Measurements from ENCODE around the gene DPF3. TPM values are rescaled to one million over a fixed set of nuclear protein-coding genes. Genes with fewer than 3 reads are reported as not detected.

DPF3 gene
- total RNA-seq, 2 experiments from 2014 or later, result 0.27 to 0.31 TPM

GRCh38 chr14:72625689-72626088 is 268.2 kb downstream of the DPF3 start:
- ATAC-seq (ENCODE audit: poor library complexity) (no peak), DNase-seq (no peak)
- no peak for TF ChIP-seq CTCF (IDR thresholded peaks at IDR 0.05)
- Mint-ChIP-seq H3K36me3 (ENCODE audit: low read depth) (no peaks in the 10 kb centered on the region), H3K9me3 (peaks cover 4% of the 10 kb centered on the region), H3K4me1 (ENCODE audit: low read depth) (no peaks in the 10 kb centered on the region), H3K27me3 (peaks cover 4% of the 10 kb centered on the region), H3K27ac (no peak overlapping the region), H3K4me3 (no peak overlapping the region)
- Histone ChIP-seq H3K36me3 (ENCODE audit: insufficient read depth, low read length) (no peaks in the 10 kb centered on the region), H3K4me1 (ENCODE audit: insufficient read depth, low read length) (no peaks in the 10 kb centered on the region), H3K4me3 (ENCODE audit: low read length) (no peak overlapping the region), H3K27ac (ENCODE audit: low read depth in 1 of 2, low read length in 2 of 2) (no peak overlapping the region), H3K9me3 (ENCODE audit: control insufficient read depth in 1 of 2, insufficient read depth in 1 of 2, low read length in 2 of 2) (no peaks in the 10 kb centered on the region), H3K27me3 (ENCODE audit: control insufficient read depth in 1 of 2, insufficient read depth in 2 of 2, low read length in 2 of 2) (no peaks in the 10 kb centered on the region)
- intact Hi-C loops (cut with DNase I, micrococcal nuclease), result no loop called here
- ChIA-PET POLR2A (no interaction called here), CTCF (no interaction called here)

DNA sequence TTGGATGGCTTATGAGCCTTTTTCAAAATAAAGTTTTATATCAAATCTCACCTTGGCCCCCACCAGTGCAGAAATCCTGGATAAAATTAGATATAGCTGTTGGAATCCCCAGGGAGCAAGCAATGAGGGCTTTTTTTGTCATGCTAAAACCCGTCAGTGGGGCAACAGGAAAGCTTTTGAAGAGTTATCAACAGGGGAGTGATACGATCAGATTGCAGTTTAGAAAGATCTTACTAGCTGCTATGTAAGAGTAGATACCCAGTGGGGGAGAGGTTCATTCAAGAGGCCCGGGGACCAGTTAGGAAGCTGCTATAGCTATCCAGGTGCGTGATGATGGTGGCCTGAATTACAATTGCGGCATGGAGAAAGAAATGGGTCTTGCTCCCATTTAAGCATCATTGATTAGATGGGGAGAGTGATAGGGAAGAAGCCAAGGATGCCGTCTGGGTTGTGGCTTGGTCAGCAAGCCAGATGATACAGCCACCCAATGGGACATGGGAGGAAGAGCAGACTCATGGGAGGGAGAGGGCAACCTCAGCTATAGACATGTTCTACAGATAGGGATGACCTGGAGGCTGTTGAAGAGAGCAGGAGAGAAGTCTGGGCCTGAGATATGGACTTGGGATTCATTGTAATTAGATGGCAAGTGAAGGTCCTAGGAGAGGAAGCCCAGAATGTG is 272.4 kb downstream of the DPF3 start:
- Mint-ChIP-seq H3K27me3 (peaks cover 2% of the 10 kb centered on the region), H3K27ac (no peak overlapping the region), H3K4me1 (ENCODE audit: low read depth) (no peaks in the 10 kb centered on the region), H3K9me3 (no peaks in the 10 kb centered on the region), H3K4me3 (no peak overlapping the region), H3K36me3 (ENCODE audit: low read depth) (no peaks in the 10 kb centered on the region)
- H3K4me3 ChIP-seq (ENCODE audit: low read length), result no peak overlapping the region
- H3K4me1 ChIP-seq (ENCODE audit: insufficient read depth, low read length), result no peaks in the 10 kb centered on the region
- ATAC-seq (ENCODE audit: poor library complexity), result no peak
- no peaks in the 10 kb centered on the region for H3K9me3 ChIP-seq (ENCODE audit: control insufficient read depth in 1 of 2, insufficient read depth in 1 of 2, low read length in 2 of 2)
- intact Hi-C loops (cut with DNase I, micrococcal nuclease), result no loop called here
- no peaks in the 10 kb centered on the region for H3K36me3 ChIP-seq (ENCODE audit: insufficient read depth, low read length)
- DNase-seq, result no peak
- TF ChIP-seq CTCF (IDR thresholded peaks at IDR 0.05), result no peak
- ChIA-PET POLR2A (no interaction called here), CTCF (interaction anchor here (0.6 kb wide), 1 partner anchor 1864 kb away, joined by 3 read pairs; no protein-coding TSS in a partner anchor)
- H3K27ac ChIP-seq (ENCODE audit: low read depth in 1 of 2, low read length in 2 of 2), result no peak overlapping the region
- no peaks in the 10 kb centered on the region for H3K27me3 ChIP-seq (ENCODE audit: control insufficient read depth in 1 of 2, insufficient read depth in 2 of 2, low read length in 2 of 2)

GRCh38 chr14:72619881-72620280 is 274.0 kb downstream of the DPF3 start:
- POLR2A ChIA-PET, result no interaction called here
- Histone ChIP-seq H3K27me3 (ENCODE audit: control insufficient read depth in 1 of 2, insufficient read depth in 2 of 2, low read length in 2 of 2) (no peaks in the 10 kb centered on the region), H3K27ac (ENCODE audit: low read depth in 1 of 2, low read length in 2 of 2) (no peak overlapping the region), H3K4me3 (ENCODE audit: low read length) (no peak overlapping the region), H3K36me3 (ENCODE audit: insufficient read depth, low read length) (no peaks in the 10 kb centered on the region), H3K4me1 (ENCODE audit: insufficient read depth, low read length) (no peaks in the 10 kb centered on the region), H3K9me3 (ENCODE audit: control insufficient read depth in 1 of 2, insufficient read depth in 1 of 2, low read length in 2 of 2) (no peaks in the 10 kb centered on the region)
- no peak overlapping the region for H3K4me3 Mint-ChIP-seq
- H3K36me3 Mint-ChIP-seq (ENCODE audit: low read depth), result no peaks in the 10 kb centered on the region
- no peaks in the 10 kb centered on the region for H3K4me1 Mint-ChIP-seq (ENCODE audit: low read depth)
- intact Hi-C loops (cut with DNase I, micrococcal nuclease), result no loop called here
- no peak for TF ChIP-seq CTCF (IDR thresholded peaks at IDR 0.05)
- no peak overlapping the region for H3K27ac Mint-ChIP-seq
- H3K9me3 Mint-ChIP-seq, result no peaks in the 10 kb centered on the region
- DNase-seq (no peak), ATAC-seq (ENCODE audit: poor library complexity) (no peak)
- CTCF ChIA-PET, result no interaction called here
- H3K27me3 Mint-ChIP-seq, result no peaks in the 10 kb centered on the region
